GM19328 (cell line): ENCODE results near the gene MACROD2.

Experiments used
- ATAC-seq: cut with Tn5 transposase; IDR thresholded peaks from one replicate; pipeline ENCODE4 v1.9.1; 2021; ENCODE audit warnings: mild to moderate bottlenecking, moderate library complexity; ENCODE audit not compliant: unreplicated experiment

Gene MACROD2

GRCh38 chr20:14832630-14833029 lies 837.3 kb downstream of the MACROD2 start:
- peak; percentile 47 for ATAC-seq

DNA sequence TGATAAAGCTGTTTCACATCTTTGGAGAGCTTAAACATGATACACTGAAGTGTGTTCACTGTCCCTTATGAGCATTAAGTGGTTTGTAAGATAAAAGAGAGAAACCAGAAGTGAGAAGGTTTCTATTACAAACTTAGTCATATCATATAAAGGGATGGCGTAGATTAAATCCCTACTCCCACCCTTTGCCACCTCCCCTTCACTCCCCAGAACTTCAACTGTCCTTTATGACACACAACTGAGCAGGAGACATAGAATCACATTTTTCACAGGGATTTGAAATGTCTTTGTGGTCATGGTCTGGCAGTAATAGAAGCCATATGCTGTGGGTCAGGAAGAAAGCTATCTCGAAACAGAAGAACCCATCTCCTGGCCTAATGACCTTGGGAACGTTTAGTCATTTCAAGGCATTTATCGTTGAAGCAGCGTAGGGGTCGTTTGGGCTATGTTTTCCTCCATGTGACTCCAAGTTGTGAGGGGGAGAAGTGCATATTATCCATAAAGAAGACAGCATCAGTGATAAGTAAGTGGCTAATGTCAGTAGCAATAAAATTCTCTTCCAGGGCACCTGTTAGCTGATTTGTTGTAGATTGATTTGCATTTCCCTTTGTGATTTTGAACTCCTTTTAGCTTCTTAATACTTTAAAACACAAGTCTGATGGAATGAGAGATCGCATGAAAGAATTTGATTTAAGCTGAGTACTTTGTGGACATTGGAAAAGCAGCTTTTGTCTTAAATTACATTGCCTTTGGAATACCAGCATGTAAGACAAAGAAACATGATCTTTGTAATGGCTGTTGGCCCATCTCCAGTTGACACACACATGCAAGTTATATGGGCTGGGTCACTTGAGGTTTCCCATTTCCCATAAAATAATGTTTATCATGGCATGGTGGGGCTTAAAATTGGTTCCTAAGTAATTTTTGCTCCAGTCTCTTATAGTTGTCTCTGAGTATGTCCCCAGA lies 843.6 kb downstream of the MACROD2 start:
- peak; percentile 77 for ATAC-seq

GRCh38 chr20:14845199-14846160 lies 850.2 kb downstream of the MACROD2 start:
- no peak for ATAC-seq

- no peak for ATAC-seq
These were observed 853.5 kb downstream of the MACROD2 start for GRCh38 chr20:14848806-14849205.

GRCh38 chr20:14853079-14853478 lies 857.8 kb downstream of the MACROD2 start:
- ATAC-seq: peak; percentile 51

DNA sequence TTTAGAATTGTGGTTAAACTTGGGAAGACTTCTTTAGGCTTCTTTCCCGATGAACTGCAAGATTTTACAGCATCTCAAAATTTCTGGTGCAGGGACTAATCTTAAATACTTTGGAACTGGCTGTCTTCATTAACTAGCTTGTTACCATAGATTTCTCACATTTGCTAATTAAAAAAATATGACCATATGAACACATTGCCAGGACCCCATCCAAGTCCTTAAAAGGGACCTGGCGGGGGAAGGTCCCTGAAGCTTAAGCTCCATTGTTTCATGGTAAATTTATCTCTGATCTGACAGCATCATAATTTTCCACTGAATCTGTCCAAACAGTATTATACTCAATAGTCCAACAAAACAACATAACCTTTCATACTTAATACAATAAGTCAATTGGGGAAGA lies 859.9 kb downstream of the MACROD2 start:
- no peak for ATAC-seq

GRCh38 chr20:14859627-14860026 lies 864.3 kb downstream of the MACROD2 start:
- no peak for ATAC-seq

DNA sequence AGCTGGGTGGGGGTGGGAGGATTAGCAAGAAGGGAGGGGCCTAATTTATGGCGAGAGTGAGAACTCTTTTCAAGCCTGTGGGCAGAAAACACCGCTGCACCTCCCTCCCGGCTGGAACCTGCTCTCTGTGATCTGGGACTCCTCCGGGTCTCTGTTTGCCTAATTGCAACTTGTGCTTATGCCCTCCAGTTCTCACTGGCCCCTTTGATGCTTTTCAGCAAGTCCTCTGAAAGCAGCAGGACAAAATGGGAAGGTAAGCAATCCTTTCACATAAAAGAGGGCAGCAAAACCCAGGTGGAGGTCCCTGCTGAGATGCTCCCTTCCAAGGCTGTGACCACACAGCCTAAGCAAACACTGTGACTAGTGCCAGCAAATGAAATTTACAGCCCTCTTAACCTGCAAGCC lies 865.1 kb downstream of the MACROD2 start:
- no peak for ATAC-seq

DNA sequence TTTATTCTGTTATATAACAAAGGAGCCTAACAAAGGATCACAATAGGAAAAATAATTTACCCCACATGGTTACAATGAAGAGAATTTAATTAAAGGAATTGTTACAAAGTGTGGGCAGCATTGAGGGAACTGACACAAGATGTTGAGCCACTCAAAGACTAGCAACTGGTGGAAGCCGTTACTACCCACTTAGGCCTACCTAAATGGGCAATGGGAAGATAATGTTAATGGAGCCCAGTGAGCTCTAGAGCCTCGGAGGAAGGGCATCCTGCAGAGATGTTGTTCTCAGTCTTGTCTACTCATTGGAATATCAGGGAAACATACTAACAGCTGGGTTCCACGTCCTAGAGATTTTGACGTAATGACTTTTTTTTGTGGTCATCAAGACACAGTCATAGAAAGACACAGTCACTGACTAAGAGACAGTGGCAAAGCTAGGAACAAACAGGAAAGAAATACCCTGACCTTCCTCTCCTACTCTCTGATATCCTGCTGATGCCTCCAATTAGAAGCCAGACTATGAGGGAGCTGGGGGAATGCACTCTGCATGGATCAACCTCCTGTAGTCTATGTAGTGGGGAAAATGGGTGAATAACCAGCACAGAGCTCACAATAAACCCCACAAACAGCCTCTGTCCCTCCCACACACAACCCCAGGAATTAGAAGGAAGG lies 865.8 kb downstream of the MACROD2 start:
- no peak for ATAC-seq

GRCh38 chr20:14865169-14865568 lies 869.9 kb downstream of the MACROD2 start:
- ATAC-seq: no peak

- no peak for ATAC-seq
These were observed 870.4 kb downstream of the MACROD2 start for GRCh38 chr20:14865731-14866130.

DNA sequence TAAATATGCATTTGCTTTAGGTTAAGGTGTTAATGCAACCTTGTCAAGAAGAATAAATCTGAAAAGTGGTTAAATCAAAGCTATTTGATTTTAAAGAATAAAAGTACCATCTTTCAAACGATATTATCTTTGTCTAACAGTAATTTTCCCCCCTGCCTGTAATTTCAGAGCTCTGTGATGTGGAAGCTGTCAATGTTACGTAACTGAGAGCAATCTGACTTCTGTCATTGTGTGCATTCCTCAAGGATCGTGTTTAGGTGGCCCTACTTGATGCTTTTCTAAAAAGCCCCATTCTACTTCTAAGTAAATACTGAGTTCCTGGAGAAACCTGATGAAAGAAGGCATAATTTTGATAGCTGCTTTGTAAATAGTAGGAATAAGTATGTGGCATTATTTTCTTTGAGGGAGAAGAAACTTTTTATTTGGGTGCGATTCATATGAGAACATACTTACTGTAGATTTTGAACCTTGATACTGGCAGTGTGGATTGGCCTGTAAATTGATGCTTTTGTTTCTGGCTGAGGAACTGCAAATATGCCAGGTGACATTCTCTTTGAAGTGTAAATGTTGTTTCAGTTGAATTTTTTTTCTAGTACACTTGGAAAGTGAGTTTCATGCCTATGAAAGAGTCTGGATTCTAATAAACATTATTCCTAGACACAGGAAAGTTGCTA lies 871.7 kb downstream of the MACROD2 start:
- ATAC-seq: no peak

DNA sequence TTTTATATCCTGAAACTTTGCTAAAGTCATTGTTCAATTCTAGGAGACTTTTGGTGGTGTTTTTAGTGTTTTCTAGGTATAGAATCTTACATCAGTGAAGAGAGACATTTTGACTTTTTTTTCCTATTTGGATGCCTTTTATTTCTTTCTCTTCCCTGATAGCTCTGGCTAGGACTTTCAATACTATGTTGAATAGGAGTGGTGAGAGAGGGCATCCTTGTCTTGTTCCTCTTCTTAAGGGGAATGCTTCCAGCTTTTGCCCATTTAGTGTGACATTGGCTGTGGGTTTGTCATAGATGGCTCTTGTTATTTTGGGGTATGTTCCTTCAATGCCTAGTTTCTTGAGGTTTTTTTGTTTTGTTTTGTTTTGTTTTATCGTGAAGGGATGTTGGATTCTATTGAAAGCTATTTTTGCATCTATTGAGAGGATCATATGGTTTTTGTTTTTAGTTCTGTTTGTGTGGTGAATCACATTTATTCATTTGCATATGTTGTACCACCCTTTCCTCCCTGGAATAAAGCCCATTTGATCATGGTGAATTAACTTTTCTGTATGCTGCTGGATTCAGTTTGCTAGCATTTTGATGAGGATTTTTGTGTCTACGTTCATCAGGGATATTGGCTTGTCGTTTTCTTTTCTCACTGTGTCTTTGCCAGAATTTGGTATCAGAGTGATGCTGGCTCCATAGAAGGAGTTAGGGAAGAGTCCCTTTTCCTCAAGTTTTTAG lies 882.1 kb downstream of the MACROD2 start:
- no peak for ATAC-seq

DNA sequence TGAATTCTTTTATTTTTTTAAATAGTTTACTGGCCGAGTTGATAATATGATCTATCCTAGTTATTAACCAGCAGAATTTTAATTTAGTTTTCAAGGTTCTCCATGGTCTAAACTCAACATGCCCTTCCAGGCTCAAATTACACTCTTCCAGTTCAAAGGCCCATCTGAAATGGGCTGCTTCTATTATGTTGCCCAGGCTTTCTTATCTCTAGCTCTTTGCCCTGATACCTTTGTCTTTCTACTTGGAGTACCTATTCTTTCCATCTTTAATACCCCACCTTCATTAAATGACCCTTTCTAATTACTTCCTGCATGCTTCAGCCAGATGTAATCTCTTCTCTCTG lies 883.3 kb downstream of the MACROD2 start:
- no peak for ATAC-seq

DNA sequence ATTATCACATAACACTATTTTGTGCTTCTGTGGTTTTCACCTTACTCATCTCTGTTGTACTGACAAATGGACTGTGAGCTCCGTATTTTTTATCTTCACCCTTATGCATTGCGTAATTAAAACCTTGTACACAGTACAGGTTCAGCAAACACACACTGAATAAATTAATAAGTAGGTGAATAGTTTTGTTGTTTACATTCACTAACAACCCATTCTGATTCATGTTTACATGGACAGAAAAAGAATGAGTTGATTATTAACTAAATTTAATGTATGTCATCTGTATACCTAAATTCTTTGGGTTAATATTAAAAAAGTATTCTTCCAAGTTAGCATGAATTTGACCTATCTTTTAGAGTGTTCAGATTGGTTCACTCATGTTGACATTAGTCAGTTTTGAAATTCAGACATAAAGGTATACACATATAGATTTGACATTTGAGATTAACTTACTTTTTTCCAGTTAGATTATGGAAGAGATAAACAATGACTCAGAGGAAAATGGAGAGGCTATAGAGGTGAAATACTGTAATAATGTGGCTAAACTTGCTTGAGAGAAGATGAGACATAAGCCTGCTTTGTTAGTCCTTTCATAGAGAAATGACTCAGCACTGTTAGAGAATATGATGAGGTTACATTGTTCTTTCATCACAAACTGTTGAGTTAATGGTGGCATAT lies 883.8 kb downstream of the MACROD2 start:
- ATAC-seq: no peak

GRCh38 chr20:14879839-14880238 lies 884.5 kb downstream of the MACROD2 start:
- no peak for ATAC-seq

DNA sequence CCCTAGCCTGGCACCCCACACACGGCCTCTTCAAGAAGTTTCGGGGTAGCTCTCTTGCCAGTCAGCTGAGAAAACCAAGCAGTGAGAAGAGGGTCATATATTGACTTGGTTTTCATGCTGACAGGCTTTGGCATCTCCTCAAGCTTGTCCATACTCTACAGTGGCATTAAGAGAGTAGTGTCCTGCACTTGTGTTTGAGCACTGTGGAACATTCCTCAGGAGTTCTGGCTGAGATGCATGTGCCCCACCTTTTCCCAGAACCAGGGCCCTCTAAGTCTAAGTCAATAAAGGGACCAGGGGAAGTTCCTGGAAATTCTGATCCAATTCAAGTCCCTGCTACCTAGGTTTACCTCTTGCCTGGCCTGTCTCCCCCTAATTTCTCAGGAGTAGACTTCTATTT lies 886.2 kb downstream of the MACROD2 start:
- ATAC-seq: no peak

DNA sequence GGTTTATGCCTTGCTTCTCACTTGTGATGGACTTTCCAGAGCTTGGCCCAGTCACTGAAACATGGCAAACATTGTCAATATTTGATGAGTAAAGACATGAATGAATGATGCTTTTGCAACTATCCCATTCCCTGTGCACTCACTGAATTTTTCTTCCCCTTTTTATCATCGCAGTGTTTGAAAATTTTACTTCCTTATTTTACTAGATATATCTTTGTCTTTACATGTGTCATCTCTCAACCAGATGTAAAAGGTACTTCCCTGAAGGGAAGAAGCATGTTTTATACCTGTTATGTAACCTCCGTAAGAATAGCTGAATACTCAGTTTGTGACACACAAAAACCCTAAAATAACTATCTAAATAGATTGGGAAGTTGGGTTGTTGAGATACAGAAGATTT lies 886.8 kb downstream of the MACROD2 start:
- no peak for ATAC-seq

GRCh38 chr20:14882846-14883245 lies 887.5 kb downstream of the MACROD2 start:
- ATAC-seq: no peak
